ENCODE measurements around the gene TANC2. TPM values are rescaled to one million over a fixed set of nuclear protein-coding genes. Genes with fewer than 3 reads are reported as not detected.

Gene TANC2
- total RNA-seq, 1 donor from 2014 or later: 31.1 TPM

GRCh38 chr17:62935523-62935922, 30.5 kb upstream of the TANC2 start:
- no peak overlapping the region for H3K4me3 ChIP-seq (ENCODE audit: low read depth, low read length)
- no peak for TF ChIP-seq CTCF (conservative IDR thresholded peaks at IDR 0.05; ENCODE audit: low read depth, low read length)
- DNase-seq (ENCODE audit: low read depth): no peak

GRCh38 chr17:62937606-62938005, 28.4 kb upstream of the TANC2 start:
- H3K4me3 ChIP-seq (ENCODE audit: low read depth, low read length): no peak overlapping the region
- no peak for DNase-seq (ENCODE audit: low read depth)
- no peak for TF ChIP-seq CTCF (conservative IDR thresholded peaks at IDR 0.05; ENCODE audit: low read depth, low read length)

- no peak overlapping the region for H3K4me3 ChIP-seq (ENCODE audit: low read depth, low read length)
- DNase-seq (ENCODE audit: low read depth): no peak
- no peak for TF ChIP-seq CTCF (conservative IDR thresholded peaks at IDR 0.05; ENCODE audit: low read depth, low read length)
These were observed 24.6 kb upstream of the TANC2 start for GRCh38 chr17:62941358-62941991.

GRCh38 chr17:62948370-62948769, 17.7 kb upstream of the TANC2 start:
- no peak for DNase-seq (ENCODE audit: low read depth)
- TF ChIP-seq CTCF (conservative IDR thresholded peaks at IDR 0.05; ENCODE audit: low read depth, low read length): no peak
- H3K4me3 ChIP-seq (ENCODE audit: low read depth, low read length): no peak overlapping the region

- no peak for TF ChIP-seq CTCF (conservative IDR thresholded peaks at IDR 0.05; ENCODE audit: low read depth, low read length)
- no peak overlapping the region for H3K4me3 ChIP-seq (ENCODE audit: low read depth, low read length)
- no peak for DNase-seq (ENCODE audit: low read depth)
These were observed 17.0 kb upstream of the TANC2 start for GRCh38 chr17:62949036-62949435.

DNA sequence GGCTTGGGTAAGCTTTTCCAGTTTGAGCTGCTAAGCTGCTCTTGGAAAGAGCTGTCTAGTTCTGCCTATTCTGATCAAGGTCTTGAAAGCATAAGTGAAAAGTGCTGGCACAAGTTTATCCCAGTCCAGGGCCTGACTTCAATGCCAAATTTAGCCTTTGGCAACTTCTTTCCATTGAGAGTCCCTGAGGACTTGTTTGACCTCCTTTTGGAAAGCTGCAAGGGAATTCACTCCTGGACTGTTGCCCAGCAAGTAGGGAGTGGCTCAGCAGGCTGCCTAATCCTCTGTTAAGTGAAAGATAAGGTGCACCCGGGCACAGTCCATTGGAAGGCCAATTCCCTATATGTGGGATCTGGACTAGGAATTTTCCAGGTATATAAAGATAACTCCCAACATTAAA, 16.0 kb upstream of the TANC2 start:
- DNase-seq (ENCODE audit: low read depth): no peak
- no peak for TF ChIP-seq CTCF (conservative IDR thresholded peaks at IDR 0.05; ENCODE audit: low read depth, low read length)

DNA sequence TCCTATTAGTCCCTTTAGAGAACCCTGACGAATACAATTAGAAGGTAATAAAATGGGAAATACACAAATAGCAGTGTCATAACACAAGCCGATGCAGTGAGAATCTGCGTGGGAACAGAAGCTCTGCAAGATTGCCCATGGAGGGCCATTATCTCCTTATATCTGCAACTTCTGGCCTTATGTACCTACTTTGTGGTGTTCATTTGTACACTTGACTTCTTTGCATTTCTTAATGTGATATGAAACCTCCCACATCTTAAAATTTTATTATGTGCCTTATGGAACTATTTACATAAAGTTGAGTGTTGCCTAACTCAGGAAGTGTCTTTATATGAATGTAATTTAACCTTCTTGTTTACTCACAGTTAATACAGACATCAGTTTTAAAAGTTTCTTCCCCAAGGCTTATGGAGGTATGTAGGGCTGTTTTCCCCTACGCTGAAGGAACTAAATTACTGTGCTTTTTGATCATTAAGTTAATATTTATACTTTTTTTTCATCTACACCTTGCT, 10.1 kb upstream of the TANC2 start:
- no peak overlapping the region for H3K4me3 ChIP-seq (ENCODE audit: low read depth, low read length)
- TF ChIP-seq CTCF (conservative IDR thresholded peaks at IDR 0.05; ENCODE audit: low read depth, low read length): no peak
- no peak for DNase-seq (ENCODE audit: low read depth)

More for the DNA sequence above, 16.0 kb upstream of the TANC2 start:
- no peak overlapping the region for H3K4me3 ChIP-seq (ENCODE audit: low read depth, low read length)

All from epithelial cell of proximal tubule (primary cell).